HG02981 (cell line): ENCODE measurements around the gene ISCU.

Experiments
- ATAC-seq: cut with Tn5 transposase; IDR thresholded peaks from one replicate; pipeline ENCODE4 v1.9.1; 2021; ENCODE audit warnings: mild to moderate bottlenecking, moderate library complexity; ENCODE audit not compliant: unreplicated experiment

Gene ISCU

DNA sequence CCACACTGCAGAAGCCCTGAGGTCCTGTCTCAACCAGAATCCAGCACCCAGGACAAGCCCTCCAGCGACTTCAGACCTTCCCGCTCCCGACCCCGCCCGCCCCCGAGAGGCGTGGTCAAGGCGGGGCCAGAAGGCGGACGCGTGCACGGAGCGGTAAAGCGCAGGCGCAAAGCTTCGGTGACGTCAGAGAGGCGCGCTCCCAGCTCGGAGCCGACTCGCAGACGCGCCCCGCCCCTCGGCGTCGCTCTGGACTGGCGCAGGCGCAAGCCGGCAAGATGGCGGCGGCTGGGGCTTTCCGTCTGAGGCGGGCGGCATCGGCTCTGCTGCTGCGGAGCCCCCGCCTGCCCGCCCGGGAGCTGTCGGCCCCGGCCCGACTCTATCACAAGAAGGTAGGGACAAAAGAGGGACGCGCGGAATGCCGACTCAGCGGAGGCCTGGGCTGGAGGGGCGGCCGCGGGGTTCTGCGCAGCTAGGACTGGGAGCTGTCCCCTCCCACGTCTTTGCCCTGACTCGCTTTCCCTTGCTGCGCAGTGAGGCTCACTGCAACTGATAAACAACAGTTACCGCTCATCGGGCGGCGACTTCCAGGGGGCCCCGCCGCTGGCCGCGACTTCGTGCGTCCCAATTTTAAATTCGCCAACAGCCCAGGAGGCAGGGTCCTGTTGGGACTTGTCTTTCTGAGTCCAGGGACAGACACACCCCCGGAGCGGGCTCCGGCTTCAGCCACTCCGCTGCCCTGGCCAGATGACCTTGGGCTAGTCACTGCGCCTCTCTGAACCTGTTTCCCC is at the start of gene ISCU:
TSS of gene ISCU (plus strand) at position 249 of the 788 bp plus-strand sequence. CDS start at position 276, 27 bp downstream.
- peak; percentile 51 for ATAC-seq

DNA sequence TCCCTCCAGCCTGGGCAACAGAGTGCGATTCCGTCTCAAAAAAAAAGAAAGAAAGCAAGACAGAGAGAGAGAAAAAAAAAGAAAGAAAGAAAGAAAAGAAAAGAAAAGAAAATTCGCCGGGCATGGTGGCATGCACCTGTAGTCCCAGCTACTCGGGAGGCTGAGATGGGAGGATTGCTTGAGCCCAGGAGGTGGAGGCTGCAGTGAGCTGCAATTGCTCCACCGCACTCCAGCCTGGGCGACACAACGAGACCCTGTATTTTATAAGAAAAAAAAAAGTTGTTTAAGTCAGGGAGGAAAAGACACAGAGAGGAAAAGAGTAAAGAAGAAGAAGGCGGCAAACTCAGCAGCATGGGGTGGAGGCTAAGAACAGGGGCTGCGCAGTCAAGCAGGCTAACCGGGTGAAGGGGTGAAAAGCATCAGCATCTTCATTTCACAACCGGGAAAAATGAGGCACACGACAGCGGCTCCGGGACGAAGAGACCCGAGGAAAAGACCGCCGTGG is 47.9 kb upstream of the ISCU start:
- no peak for ATAC-seq

DNA sequence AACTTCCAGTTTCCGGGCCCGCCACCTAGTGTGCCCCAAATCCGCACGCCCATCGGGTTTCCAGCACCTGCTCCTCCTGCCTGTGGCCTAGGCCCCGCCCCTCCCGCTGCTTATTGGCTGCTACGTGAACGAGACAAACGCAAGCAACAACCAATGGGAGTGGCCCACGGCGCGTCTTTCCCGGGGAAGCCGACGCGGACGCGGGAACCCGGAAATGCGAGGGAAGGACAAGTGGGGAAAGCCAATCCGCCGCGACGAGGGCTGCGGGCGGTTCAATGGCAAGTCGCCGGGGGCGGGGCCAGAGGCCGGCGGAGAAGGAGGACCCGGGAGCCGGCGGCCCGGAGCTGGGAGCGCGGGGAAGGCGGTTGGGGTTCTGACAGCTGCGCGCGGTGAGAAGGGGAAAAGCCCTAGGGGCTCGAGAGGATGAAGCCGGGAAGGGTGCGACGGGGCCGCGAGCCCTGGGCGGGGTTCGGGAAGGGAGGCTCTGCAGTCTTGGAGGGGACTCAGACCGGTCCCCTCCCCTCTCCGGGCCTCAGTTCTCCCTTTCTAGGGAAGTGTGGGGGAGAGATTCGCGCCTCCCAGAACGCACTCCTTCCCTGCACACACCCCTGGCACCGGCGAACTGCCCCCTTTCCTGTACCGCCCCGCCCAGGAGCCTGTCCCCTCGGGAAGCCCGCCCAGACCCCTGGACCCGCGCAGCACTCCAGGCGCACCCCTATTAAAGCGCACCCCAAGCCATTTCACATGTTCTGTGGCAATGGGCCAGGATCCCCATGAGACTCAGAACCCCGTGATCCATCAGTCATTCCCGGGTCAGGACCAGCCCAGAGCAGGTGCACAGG is 47.2 kb upstream of the ISCU start, which contains the start of gene FICD:
TSS of gene FICD (plus strand) at position 305 of the 842 bp plus-strand sequence. CDS start 1,696 bp downstream, outside the sequence.
- ATAC-seq: peak; percentile 79

- no peak for ATAC-seq
Measured at GRCh38 chr12:108515916-108516315, 46.5 kb upstream of the ISCU start.

GRCh38 chr12:108516511-108517275 is 45.7 kb upstream of the ISCU start:
- ATAC-seq: no peak

DNA sequence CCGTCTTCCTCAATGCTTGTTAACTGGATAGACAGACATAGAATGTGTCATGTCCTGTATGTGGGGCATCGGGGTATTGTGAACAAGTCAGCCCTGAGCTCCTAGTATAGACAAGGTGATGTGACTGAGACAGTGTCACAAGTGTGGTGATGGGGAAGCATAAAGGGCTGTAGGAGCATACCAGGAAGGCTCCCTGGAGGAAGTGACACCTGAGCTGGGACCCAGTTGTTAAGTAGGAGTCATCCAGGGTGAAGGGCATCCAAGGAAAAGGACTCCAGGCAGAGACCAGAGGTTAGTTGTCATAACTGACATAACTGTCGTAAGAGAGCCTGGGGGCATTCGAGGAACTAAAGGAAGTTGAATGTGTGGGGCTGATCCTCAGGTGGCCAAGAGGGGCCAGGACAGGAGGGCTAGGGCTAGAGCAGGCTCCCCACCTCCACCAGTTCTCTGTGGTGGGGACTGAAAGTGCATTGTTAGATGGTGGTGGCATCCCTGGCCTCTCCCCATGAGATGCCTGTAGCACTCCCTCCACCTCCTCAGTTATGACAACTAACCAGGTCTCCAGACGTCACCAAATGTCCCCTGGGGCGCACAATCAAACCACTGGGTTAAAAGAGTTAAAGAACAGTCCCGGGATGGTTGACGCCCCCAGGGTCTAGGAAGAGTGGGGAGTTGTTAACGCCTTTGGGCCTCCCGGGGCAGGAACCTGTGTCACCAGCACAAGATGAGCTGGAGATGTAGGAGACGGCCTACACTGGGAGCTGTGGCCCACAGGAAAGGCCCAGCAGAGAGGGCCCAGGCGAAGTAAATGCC is 44.9 kb upstream of the ISCU start:
- ATAC-seq: no peak

- ATAC-seq: no peak
Measured at GRCh38 chr12:108518101-108518715, 44.2 kb upstream of the ISCU start.

- ATAC-seq: no peak
Measured at GRCh38 chr12:108518716-108519496, 43.5 kb upstream of the ISCU start.

DNA sequence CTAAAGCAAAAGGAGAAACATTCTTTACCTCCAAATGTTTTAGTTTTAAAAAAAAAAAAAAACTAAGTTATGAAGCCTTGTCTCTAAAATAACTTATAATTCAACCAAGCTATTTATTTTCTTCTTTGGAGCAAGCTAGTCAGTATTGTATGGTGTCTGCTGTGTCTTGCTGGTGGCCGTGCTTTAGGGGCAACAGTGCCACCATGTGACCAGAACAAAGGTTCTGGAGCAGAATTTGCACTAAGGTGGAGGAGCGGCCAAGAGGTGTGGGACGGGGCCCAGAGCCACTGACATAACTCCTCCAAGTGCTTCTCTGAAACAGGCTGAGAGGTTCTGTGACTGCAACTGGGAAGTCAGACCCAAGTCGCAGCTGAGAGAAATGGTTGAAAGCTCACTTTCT is 42.8 kb upstream of the ISCU start:
- ATAC-seq: no peak

GRCh38 chr12:108523365-108523764 is 39.0 kb upstream of the ISCU start:
- ATAC-seq: no peak

DNA sequence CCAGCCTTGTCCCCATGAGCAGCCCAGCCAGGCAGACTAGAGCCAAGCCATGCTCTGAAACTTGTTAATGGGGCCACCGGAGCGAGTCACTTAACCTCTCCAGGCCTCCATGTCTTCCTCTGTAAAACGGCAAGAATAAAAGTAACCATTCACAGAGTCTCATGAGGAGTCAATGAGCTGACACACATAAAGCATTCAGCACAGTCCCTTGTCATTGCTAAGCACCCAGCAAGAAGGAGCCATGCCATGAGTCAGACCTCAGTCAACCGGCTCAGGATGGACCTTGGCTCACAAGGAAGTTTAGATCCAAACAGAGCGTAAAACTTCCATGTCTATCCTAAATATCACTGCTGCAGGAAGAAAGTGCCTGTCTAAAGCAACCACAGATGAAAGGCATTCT is 36.7 kb upstream of the ISCU start:
- no peak for ATAC-seq

GRCh38 chr12:108526482-108527165 is 35.8 kb upstream of the ISCU start:
- ATAC-seq: no peak

- ATAC-seq: no peak
Measured at GRCh38 chr12:108527166-108527496, 35.3 kb upstream of the ISCU start.

- no peak for ATAC-seq
Measured at GRCh38 chr12:108530161-108530560, 32.2 kb upstream of the ISCU start.

DNA sequence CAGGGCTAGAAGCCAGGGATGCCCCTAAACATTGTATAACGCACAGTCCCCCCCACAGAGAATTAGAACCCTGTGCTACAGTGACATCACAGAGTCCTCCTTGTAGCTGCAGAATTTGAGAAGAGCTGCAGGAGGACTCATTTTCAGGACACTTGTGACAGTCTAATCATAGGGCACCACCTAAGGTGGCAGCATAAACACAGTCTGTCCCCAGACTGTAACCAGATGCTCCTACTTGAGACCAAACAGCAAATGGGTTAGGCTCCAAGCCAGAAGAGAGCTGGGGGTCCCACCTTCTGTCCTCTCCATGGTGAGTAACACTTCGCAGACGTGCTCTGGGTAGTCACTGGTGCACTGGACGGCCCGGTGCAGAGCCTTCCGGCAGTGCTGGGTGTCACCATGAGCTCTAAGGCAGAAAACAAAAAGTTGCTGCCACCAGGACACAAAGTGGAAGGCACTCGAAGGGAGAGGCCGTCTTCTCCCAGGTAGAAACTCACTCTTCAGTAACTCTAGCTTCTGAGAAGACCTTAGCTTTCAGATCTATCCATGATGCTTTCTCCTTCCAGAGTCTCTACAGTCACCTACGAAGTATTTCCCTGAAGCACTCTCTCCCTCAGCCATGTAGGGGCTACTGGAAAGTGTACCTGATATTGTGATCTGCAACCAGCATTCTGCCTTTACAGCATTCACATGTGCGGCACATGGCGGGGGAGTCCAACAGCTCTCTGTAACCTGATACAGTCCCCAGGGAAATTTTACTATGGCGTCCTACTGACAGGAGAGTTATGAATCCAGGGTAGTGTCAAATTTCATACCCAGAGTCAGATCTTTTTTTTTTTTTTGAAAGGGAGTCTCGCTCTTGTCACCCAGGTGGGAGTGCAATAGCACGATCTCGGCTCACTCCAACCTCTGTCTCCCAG is 30.2 kb upstream of the ISCU start:
- ATAC-seq: no peak

GRCh38 chr12:108538146-108538545 is 24.2 kb upstream of the ISCU start:
- no peak for ATAC-seq

- no peak for ATAC-seq
Measured at GRCh38 chr12:108538616-108539195, 23.7 kb upstream of the ISCU start.
